ENCODE measurements around the gene SLIT1.

Gene SLIT1

DNA sequence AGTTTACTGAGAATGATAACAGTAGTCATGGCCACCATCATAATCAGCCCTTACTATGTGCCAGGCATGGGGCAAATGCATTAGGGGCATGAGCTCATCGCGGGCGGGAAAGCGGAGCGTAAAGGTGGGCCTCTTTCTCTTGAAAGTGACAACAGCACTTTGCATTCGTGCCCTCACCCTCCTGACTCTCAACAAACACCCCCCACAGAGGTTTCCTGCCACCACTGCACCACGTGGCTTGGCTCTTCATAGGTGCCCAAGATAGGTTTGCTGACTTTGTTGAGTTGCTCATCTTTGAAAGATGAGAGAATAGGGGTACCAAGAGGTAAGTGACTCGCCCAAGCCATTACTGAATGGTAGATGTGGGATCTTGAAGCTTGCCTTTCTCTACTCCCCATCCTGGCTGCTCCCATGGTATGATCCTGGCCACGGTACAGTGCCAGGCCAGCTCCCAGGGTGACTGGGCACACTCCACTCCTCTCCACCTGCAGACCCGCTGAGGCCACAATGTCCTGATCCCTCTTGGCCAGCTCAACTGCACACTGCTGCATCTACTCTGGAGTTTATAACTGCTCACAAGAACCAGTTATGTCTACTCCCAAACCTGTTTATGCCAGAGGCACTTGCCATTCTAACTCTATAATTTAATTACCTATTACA, 26.0 kb downstream of the SLIT1 start:
- no peaks in the 10 kb centered on the region for H3K36me3 ChIP-seq (ENCODE audit: low read length)
- no peak overlapping the region for H3K9ac ChIP-seq (ENCODE audit: low read length)
- H3K4me3 ChIP-seq (ENCODE audit: insufficient read depth, low read length, poor library complexity, severe bottlenecking), result no peak overlapping the region
- no peaks in the 10 kb centered on the region for H3K79me2 ChIP-seq (ENCODE audit: insufficient read depth, low read length)
- H2AFZ ChIP-seq (ENCODE audit: low read depth, low read length, severe bottlenecking), result no peak overlapping the region
- H3K4me2 ChIP-seq (ENCODE audit: low read depth, low read length, poor library complexity, severe bottlenecking), result no peak overlapping the region
- H4K20me1 ChIP-seq (ENCODE audit: low read depth, low read length), result no peaks in the 10 kb centered on the region
- no peaks in the 10 kb centered on the region for H3K9me2 ChIP-seq (replicated peaks; ENCODE audit: insufficient read depth, low read length)
- H3F3A ChIP-seq (ENCODE audit: insufficient read depth), result no peaks in the 10 kb centered on the region
- TF ChIP-seq EZH2phosphoT487 (conservative IDR thresholded peaks at IDR 0.05; ENCODE audit: low read length), result no peak
- TF ChIP-seq, protein P1, sequence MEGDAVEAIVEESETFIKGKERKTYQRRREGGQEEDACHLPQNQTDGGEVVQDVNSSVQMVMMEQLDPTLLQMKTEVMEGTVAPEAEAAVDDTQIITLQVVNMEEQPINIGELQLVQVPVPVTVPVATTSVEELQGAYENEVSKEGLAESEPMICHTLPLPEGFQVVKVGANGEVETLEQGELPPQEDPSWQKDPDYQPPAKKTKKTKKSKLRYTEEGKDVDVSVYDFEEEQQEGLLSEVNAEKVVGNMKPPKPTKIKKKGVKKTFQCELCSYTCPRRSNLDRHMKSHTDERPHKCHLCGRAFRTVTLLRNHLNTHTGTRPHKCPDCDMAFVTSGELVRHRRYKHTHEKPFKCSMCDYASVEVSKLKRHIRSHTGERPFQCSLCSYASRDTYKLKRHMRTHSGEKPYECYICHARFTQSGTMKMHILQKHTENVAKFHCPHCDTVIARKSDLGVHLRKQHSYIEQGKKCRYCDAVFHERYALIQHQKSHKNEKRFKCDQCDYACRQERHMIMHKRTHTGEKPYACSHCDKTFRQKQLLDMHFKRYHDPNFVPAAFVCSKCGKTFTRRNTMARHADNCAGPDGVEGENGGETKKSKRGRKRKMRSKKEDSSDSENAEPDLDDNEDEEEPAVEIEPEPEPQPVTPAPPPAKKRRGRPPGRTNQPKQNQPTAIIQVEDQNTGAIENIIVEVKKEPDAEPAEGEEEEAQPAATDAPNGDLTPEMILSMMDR (IDR thresholded peaks at IDR 0.05; ENCODE audit: insufficient read depth, low read length, poor library complexity, severe bottlenecking), result no peak
- no peaks in the 10 kb centered on the region for H3K9me3 ChIP-seq (ENCODE audit: insufficient read depth, low read length)
- no peak overlapping the region for H3K27ac ChIP-seq (ENCODE audit: low read depth, low read length)
- H3K27me3 ChIP-seq (ENCODE audit: low read length), result no peaks in the 10 kb centered on the region

- Histone ChIP-seq H3K27ac (ENCODE audit: low read depth, low read length) (no peak overlapping the region), H4K20me1 (ENCODE audit: low read depth, low read length) (no peaks in the 10 kb centered on the region), H3K9me3 (ENCODE audit: insufficient read depth, low read length) (no peaks in the 10 kb centered on the region), H3F3A (ENCODE audit: insufficient read depth) (no peaks in the 10 kb centered on the region), H3K27me3 (ENCODE audit: low read length) (no peaks in the 10 kb centered on the region), H3K79me2 (ENCODE audit: insufficient read depth, low read length) (no peaks in the 10 kb centered on the region), H3K4me3 (ENCODE audit: insufficient read depth, low read length, poor library complexity, severe bottlenecking) (no peak overlapping the region), H3K9ac (ENCODE audit: low read length) (no peak overlapping the region), H2AFZ (ENCODE audit: low read depth, low read length, severe bottlenecking) (no peak overlapping the region), H3K9me2 (replicated peaks; ENCODE audit: insufficient read depth, low read length) (no peaks in the 10 kb centered on the region), H3K36me3 (ENCODE audit: low read length) (no peaks in the 10 kb centered on the region), H3K4me2 (ENCODE audit: low read depth, low read length, poor library complexity, severe bottlenecking) (no peak overlapping the region)
- TF ChIP-seq, protein P1 (IDR thresholded peaks at IDR 0.05; ENCODE audit: insufficient read depth, low read length, poor library complexity, severe bottlenecking), result no peak
- no peak for TF ChIP-seq EZH2phosphoT487 (conservative IDR thresholded peaks at IDR 0.05; ENCODE audit: low read length)
Measured at GRCh38 chr10:97157578-97158095, 28.1 kb downstream of the SLIT1 start.

GRCh38 chr10:97154781-97155180, 31.0 kb downstream of the SLIT1 start:
- TF ChIP-seq, protein P1 (IDR thresholded peaks at IDR 0.05; ENCODE audit: insufficient read depth, low read length, poor library complexity, severe bottlenecking), result no peak
- TF ChIP-seq EZH2phosphoT487 (conservative IDR thresholded peaks at IDR 0.05; ENCODE audit: low read length), result no peak
- Histone ChIP-seq H3K9me3 (ENCODE audit: insufficient read depth, low read length) (no peaks in the 10 kb centered on the region), H3K27me3 (ENCODE audit: low read length) (no peaks in the 10 kb centered on the region), H3K27ac (ENCODE audit: low read depth, low read length) (no peak overlapping the region), H3K9me2 (replicated peaks; ENCODE audit: insufficient read depth, low read length) (no peaks in the 10 kb centered on the region), H3F3A (ENCODE audit: insufficient read depth) (no peaks in the 10 kb centered on the region), H3K79me2 (ENCODE audit: insufficient read depth, low read length) (no peaks in the 10 kb centered on the region), H3K9ac (ENCODE audit: low read length) (no peak overlapping the region), H2AFZ (ENCODE audit: low read depth, low read length, severe bottlenecking) (no peak overlapping the region), H3K36me3 (ENCODE audit: low read length) (no peaks in the 10 kb centered on the region), H3K4me3 (ENCODE audit: insufficient read depth, low read length, poor library complexity, severe bottlenecking) (no peak overlapping the region), H3K4me2 (ENCODE audit: low read depth, low read length, poor library complexity, severe bottlenecking) (no peak overlapping the region), H4K20me1 (ENCODE audit: low read depth, low read length) (no peaks in the 10 kb centered on the region)

Data from SU-DHL-6 (cell line).